Umbilical cord (tissue), 2 donors: ENCODE measurements around the gene PCSK9. TPM values are rescaled to one million over a fixed set of nuclear protein-coding genes. Genes with fewer than 3 reads are reported as not detected.
A peak's percentile ranks its signal among the peaks of the same experiment; 100 is the strongest.

Experiments used
- DNase-seq: peaks from one replicate; pipeline ENCODE4 v3.0.0-alpha.2; 2015; ENCODE audit warnings: low spot score
- total RNA-seq: library from RNA; depleted of rRNA; stranded (reverse); fragments of >200 nt; gene quantifications from one replicate; pipeline ENCODE4 v1.2.3, GENCODE V29; 2014; ENCODE audit warnings: low replicate concordance; ENCODE audit not compliant: insufficient read depth

PCSK9 gene
- total RNA-seq = 2.6 TPM

- DNase-seq = peak; percentile 69
Observed at GRCh38 chr1:55039342-55040082, at the start of gene PCSK9. PCSK9 (plus strand) TSS chr1:55039548; CDS start chr1:55039838, 290 bp downstream.

DNA sequence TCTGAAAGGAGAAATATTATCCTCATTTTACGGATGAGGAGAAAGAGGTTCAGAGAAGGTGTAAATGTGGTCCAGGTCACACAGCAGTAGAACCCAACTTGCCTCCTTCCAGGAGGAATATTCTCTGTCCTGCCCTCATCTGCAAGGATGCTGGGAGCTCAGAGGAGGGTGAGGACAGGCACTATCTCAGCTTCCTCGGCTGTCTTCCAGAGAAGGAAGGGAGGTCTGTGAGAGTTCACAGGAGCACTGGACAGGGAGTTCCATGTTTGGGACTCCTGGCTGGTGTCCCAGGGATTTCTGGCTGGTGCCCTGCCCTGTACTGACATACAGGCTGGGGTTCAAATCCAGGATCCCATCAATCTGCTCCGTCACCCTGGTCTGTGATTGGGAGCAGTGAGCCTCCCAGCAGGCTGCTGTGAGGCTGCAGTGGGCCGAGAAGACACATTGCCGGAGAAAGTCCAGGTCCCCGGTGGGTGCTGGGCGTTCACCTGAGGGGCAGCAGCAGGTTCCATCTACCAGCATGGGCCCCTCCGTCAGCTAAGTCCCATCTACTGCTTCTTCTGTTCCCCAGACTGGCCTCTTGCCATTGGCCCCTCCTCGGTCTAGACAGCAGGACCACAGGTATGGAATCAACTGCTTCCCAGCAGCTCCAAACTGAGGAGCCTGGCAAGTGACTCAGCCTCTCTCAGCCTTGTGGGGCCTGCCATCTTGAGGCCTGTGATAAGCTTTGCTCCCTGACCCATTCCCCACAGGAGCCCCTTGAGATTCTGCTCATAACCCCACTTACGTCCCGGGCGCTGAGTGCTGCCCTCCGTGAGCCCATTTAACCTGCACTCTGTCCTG is 49.2 kb upstream of the PCSK9 start:
- DNase-seq = peak; percentile 19

- no peak for DNase-seq
Observed at GRCh38 chr1:54990916-54991315, 48.4 kb upstream of the PCSK9 start.

DNA sequence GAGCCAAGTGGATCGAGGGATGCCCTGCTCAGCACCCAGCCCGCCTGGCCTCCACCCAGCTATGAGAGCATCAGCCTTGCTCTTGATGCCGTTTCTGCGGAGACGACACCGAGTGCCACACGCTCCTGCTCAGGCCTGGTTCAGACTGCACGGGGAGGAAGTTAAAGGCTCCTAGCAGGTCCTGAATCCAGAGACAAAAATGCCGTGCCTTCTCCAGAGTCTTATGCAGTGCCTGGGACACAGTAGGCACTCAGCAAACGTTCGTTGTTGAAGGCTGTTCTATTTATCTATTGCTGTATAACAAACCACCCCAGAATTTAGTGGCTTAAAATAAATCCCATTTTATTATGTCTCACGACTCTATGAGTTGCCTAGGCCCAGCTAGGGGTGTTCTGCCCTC is 47.4 kb upstream of the PCSK9 start:
- no peak for DNase-seq

- DNase-seq = no peak
Observed at GRCh38 chr1:54993140-54993539, 46.2 kb upstream of the PCSK9 start.

GRCh38 chr1:54994355-54994990 is 44.9 kb upstream of the PCSK9 start:
- DNase-seq = no peak

DNA sequence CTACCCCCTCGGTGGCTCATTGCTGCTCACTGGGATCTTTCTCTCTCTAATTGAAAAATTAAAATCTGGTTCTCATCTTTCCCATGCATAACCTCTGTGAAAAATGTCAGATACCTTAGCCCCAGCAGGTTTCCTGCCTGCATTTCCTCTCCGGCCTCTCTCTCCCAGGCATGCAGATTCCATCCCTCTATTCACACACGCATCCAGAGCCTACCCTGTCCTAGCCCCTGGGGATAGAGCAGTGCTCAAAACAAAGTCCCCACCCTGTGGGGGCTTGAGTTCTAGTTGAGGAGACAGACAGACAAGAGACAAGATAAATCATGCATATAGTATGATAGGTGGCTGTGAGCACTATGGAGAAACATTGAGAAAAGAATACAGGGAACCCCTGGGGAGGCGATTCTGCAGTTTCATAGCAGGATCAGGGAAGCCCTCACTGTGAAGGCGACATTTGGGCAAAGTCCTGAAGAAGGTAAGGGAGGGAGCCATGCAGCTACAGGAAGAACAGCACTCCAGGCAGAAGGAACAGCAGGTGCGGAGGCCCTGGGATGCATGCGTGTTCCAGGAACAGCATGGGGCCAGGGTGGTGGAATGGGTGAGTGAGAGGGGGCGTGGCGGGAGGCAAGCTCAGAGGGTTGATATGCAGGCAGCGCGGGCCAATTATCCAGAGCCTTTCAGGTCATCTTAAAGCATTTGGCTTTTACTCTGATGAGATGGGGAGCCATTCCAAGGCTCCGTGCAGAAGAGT is 44.2 kb upstream of the PCSK9 start:
- DNase-seq = no peak

GRCh38 chr1:54995835-54996234 is 43.5 kb upstream of the PCSK9 start:
- no peak for DNase-seq

GRCh38 chr1:54996359-54996868 is 42.9 kb upstream of the PCSK9 start:
- peak; percentile 65 for DNase-seq

DNA sequence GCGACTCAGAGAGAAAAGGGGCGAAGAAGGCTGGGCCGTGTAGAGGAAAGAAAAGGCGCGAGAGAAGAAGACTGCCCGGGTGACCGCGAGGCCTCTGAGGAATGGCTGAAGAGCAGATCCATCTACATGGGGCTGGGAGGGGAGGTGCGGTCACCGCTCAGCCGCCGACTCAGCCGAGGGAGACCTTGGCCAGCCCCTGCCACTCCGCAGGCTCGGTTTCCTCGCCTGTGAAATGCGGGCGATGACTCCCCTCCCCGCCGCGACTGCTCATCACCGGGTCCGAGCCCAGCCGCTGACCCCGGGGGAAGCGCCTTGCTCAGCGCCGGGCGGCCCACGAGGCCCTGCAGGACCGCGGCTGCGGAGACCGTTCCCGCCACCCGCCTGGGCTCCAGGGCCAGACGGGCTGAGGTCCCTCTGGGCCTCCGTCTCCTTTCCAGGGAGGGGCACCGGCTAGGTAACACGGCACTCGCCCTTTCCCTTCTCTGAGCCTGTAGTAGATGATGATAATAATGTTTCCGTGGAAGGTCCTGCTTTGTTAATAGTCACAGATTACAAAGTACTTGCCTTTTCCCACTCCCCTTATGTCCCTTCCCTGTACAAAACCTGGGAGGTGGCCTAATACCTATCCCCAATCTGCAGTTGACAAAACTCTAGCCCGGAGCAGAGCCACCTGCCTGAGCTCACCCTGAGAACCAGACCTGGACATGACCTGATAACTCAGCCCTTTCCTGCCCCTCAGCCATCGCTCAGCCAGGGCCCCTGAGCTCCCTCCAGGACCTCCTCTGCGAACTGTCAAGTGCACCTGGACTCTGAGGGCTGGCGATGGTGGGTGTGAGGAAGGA is 42.3 kb upstream of the PCSK9 start:
- DNase-seq = peak; percentile 8

GRCh38 chr1:54997711-54997986 is 41.7 kb upstream of the PCSK9 start:
- no peak for DNase-seq

DNA sequence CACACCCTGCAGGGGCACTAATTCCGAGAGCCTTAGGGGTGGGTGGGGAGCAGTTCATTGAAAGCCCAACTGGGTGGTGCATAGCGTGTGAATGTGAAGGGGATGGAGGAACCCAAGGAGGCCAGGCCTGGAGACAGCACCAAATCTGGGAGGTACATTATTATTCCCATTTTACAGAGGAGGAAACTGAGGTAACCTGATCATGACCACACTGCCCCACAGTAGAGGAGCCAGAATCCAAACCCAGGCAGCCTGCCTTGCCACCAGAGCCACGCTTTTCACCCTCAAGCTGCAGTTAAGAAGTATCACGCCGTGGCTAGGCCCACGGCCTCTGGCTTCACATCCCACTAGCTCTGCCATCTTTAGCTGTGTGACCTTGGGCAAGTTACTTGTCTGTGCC is 41.2 kb upstream of the PCSK9 start:
- no peak for DNase-seq

DNA sequence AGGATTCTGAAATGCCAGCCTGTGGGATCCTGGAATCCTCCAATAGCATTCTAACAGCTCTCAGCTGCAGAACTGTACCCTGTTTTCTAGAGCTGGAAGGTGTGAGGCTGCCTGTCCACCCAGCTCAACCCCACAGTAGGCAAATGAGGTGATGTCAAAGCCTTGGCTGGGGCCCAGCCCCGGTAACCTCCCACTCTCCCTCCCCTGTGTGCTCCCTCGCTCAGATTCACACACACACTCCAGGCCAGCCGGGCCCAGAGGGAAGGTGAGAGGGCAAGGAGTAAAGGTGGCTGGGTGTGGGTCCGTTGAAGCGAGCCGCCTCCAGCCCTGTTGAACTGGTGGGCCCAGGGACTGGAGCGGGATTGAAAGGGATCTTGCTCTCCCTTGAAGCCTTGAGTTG is 40.7 kb upstream of the PCSK9 start, which contains the start of gene BSND:
Gene BSND (plus strand): TSS at position 257 of the 400 bp plus-strand sequence. CDS start 254 bp downstream, outside the sequence.
- DNase-seq = no peak

DNA sequence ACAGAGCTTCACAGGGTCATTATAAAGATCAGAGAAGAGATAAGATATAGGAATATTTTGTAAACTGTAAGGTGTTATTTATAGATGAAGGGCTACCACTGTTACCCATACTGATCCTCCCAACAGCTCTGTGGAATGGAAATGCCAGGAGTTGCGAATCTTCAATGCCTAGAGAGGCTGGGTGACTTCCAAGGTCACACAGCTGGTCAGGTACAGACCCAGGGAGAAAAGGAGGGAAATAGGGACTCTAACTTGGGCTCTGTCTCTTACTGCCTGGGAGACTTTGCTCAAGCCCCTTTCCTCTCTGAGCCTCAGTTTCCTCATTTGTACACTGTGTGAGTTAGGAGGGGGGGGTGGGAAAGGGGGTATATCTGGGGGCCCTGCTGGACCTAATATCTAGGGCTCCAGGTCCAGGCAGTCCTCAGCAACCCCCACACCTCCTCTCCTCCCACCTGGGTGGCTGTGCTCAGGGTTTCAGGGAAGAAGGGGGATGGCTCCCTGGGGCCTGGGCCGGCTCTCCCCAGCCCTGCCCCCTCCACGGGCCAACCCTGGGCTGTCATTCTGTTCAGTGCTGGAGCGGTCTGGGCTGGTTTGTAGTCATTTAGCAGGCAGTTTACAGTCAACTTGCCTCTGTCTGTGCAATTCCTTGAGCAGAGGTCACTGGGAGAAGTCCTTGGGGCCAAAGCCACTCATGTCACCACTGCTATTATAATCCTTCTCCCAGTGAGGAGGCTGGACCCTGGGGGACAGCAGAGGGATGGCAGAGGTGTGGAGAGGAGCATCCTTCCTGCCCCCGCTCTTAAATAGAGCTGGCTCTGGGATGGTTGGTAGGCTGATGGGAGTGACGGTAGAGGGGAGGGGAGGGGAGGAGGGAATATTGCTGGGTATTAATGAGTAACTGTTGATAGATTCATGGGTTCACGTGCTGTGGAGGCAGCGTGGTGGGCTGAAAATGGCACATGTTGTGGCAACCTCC is 39.0 kb upstream of the PCSK9 start:
- no peak for DNase-seq

- DNase-seq = no peak
Observed at GRCh38 chr1:55001311-55001710, 38.0 kb upstream of the PCSK9 start.

DNA sequence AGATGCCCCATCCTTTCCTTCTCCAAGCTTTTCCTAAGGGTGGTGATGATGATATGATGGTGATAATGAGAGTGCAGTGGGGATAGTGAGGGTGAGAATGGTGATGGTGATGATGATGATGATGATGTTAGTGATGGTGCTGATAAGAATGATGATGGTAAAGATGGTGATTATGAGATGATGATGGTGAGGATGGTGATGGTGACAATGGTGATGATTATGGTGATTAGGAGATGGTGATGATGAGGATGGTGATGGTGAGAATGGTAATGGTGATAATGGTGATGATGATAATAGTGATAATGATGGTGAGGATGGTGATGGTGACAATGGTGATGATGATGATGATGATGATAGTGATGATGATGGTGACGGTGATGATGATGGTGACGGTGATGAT is 36.7 kb upstream of the PCSK9 start:
- DNase-seq = no peak

GRCh38 chr1:55005351-55006140 is 33.8 kb upstream of the PCSK9 start:
- DNase-seq = no peak

DNA sequence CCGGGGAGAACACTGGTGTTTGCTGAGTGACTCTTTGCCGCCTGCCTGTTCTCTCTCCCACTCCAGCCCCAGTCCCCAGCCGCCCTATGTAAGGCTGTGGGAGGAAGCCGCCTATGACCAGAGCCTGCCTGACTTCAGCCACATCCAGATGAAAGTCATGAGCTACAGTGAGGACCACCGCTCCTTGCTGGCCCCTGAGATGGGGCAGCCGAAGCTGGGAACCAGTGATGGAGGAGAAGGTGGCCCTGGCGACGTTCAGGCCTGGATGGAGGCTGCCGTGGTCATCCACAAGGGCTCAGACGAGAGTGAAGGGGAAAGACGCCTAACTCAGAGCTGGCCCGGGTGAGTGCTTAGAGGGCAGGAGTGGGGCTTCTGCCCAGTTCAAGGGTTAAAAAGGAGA is 32.4 kb upstream of the PCSK9 start:
- no peak for DNase-seq

DNA sequence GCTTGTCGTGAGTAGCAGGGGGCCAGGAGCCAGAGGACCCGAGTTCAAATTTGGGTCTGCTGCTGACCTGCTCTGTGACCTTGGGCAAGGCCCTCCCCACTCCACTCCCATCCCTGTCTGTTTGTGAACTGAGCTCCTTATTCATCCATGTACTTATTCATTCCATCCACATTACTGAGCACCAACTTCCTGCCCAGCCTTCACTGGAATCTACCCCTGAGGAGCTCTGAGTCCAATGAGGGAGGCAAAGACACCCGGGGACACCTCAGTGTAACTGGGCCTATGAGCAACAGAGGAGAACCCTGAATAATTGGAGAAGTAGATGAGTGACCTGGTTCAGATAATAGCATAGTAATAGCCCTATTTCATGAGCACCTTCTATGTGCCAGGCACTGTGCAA is 31.7 kb upstream of the PCSK9 start:
- no peak for DNase-seq
